ENCODE data around the gene IGFBPL1. TPM values are rescaled to one million over a fixed set of nuclear protein-coding genes. Genes with fewer than 3 reads are reported as not detected.

IGFBPL1 gene
- total RNA-seq, 1 experiment from 2014 or later = 37.9 TPM

GRCh38 chr9:38431116-38431515 is 6.9 kb upstream of the IGFBPL1 start:
- no peaks in the 10 kb centered on the region for H3K9me3 Mint-ChIP-seq
- H3T11ph ChIP-seq (ENCODE audit: low read length) = no peak overlapping the region
- H2BK15ac ChIP-seq (ENCODE audit: low read depth, low read length) = no peak overlapping the region
- no peak for TF ChIP-seq CTCF (conservative IDR thresholded peaks at IDR 0.05)
- H3K27me3 ChIP-seq (ENCODE audit: insufficient read depth, low read length) = no peaks in the 10 kb centered on the region; the same call in 1 of the 2 replicates
- no peak overlapping the region for H3K27ac ChIP-seq (ENCODE audit: insufficient read length, low read depth, low read length)
- H3K79me1 ChIP-seq (ENCODE audit: insufficient read depth, low read depth, low read length, poor library complexity, severe bottlenecking) = no peaks in the 10 kb centered on the region
- no peaks in the 10 kb centered on the region for H3K79me2 ChIP-seq (ENCODE audit: insufficient read depth, low read length)
- no peak for DNase-seq
- H2AFZ ChIP-seq (ENCODE audit: low read length) = no peak overlapping the region
- no peak overlapping the region for H3K14ac ChIP-seq (ENCODE audit: insufficient read depth, low read length)
- no CpG with 5 or more reads among the region's 4 CpGs for WGBS (ENCODE audit: extremely low coverage, insufficient read length, low lambda C conversion rate)
- H2BK12ac ChIP-seq (ENCODE audit: insufficient read length, low read depth, low read length) = no peak overlapping the region
- H3K4me1 ChIP-seq (ENCODE audit: insufficient read depth, low read length) = no peaks in the 10 kb centered on the region
- peaks cover 35% of the 10 kb centered on the region for H3K27me3 Mint-ChIP-seq (ENCODE audit: low read depth)
- no peak overlapping the region for H2AK5ac ChIP-seq (ENCODE audit: insufficient read length, low read length)
- no peak overlapping the region for H3K4me2 ChIP-seq (ENCODE audit: insufficient read depth, insufficient read length, low read length)
- no peak overlapping the region for H4K5ac ChIP-seq (ENCODE audit: insufficient read length, low read depth, low read length)
- H3K18ac ChIP-seq (ENCODE audit: insufficient read length, low read depth, low read length) = no peak overlapping the region
- peaks cover 30 to 36% of the 10 kb centered on the region in 2 experiments for H3K4me1 Mint-ChIP-seq
- no peaks in the 10 kb centered on the region for H3K23me2 ChIP-seq (ENCODE audit: insufficient read length, low read depth, low read length, poor library complexity, severe bottlenecking)
- H2BK20ac ChIP-seq (ENCODE audit: low read depth, low read length, poor library complexity, severe bottlenecking) = no peak overlapping the region
- no peaks in the 10 kb centered on the region for H3K36me3 Mint-ChIP-seq (ENCODE audit: insufficient read depth in 1 of 3, low read depth in 3 of 3)
- H4K20me1 ChIP-seq (ENCODE audit: control insufficient read depth, insufficient read depth, insufficient read length) = no peaks in the 10 kb centered on the region
- H2BK5ac ChIP-seq (ENCODE audit: insufficient read length, low read length) = no peak overlapping the region
- no peak overlapping the region for H3K4ac ChIP-seq (ENCODE audit: low read depth, low read length)
- no peak overlapping the region for H4K8ac ChIP-seq (replicated peaks; ENCODE audit: insufficient read length, low read depth, low read length)
- H3K9ac ChIP-seq (ENCODE audit: extremely low read depth, insufficient read length, low read length) = no peak overlapping the region
- no peak overlapping the region for H3K56ac ChIP-seq (ENCODE audit: insufficient read length, low read depth, low read length)
- no peak overlapping the region for H4K91ac ChIP-seq (ENCODE audit: insufficient read length, low read depth, low read length)
- no peak overlapping the region for H3K23ac ChIP-seq (ENCODE audit: insufficient read length, low read depth, low read length)
- no peak overlapping the region for H3K4me3 Mint-ChIP-seq
- no peak overlapping the region for H3K27ac Mint-ChIP-seq
- no peak overlapping the region for H2BK120ac ChIP-seq (ENCODE audit: low read depth, low read length, poor library complexity, severe bottlenecking)
- H3K9me3 ChIP-seq (ENCODE audit: control insufficient read depth, low read depth, low read length) = no peaks in the 10 kb centered on the region
